ENCODE measurements around the gene SUSD1.

SUSD1 gene

DNA sequence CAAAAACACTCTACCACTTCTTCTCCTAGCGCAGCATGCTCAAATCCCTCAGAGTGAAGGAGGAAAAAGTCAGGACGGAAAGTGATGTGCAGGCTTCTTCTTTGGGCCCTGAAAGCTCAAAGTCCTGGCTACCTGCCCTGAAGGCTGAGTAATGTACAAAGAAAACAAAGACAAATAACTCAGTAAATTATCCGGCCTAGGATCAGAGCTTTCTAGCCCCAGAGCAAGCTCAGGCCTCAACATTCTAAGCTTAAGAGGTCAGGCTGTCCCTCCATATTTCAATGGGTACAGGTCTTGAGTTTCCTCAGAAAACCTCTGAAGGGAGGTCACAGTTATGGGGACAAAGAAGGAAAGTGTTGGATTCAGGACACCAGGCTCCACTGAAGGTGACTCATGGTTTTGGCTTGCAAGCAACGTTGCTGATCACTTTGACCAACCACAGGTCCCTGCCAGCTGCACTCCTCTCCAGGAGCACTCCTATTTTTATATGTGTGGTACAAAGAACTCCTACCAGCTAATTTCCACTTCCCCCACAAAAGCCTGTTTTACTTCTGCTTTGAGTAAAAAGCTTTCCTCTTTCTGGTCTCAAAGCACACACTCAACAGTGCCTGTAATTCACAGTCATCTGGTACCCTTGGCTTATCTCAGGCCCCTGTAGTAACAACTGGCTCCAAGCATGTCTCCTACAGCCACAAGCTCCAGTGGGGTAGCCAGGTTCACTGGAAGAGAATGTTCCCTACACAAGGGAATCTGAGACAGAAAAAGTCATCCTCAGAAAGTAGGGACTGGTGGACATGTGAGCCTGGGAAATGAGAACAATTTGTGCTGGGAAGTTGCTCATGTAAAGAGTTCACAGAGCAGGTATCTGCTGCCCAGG, 162.8 kb downstream of the SUSD1 start:
- DNase-seq (ENCODE audit: low read depth in 2 of 2): no peak

DNA sequence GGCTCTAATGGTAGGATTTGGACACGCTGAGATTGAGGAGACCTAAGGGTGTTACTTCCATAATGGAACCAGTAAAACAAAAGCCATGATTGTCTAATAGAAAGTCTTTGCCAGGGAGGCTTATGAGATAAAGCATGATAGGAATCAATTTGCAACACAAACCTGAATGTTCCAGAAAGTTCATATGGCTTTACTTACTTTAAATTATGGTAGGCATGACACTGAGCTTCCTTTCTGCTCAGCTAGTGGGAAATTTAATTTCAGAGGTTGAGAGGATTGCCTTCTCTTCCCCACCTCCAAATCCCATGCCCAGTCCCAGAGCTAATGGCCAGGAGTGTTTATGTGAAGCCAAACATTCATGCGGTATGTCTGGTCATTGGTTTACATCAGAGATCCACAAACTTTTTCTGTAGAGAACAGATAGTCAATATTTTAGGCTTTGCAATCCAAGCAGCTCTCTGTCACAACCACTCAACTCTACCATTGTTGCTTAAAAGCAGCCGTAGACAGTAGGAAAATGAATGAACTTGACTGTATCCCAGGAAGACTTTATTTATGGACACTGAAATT, 164.0 kb downstream of the SUSD1 start:
- DNase-seq (ENCODE audit: low read depth in 2 of 2): no peak

DNA sequence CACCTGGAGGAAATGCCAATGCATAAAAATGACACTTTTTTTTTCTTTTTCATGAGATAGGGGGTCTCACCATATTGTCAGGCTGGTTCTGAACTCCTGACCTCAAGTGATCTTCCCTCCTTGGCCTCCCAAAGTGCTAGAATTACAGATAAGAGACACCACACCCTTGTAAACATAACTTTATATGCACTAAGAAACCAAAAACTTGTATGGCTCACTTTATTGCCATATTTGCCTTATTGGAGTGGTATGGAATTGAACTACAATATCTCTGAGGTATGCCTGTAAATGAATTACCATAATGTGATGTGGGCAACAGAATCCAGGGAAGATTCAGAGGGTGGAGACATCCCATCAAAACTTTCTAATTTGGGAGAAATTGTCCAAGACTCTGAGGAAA, 164.6 kb downstream of the SUSD1 start:
- DNase-seq (ENCODE audit: low read depth in 2 of 2): no peak

DNA sequence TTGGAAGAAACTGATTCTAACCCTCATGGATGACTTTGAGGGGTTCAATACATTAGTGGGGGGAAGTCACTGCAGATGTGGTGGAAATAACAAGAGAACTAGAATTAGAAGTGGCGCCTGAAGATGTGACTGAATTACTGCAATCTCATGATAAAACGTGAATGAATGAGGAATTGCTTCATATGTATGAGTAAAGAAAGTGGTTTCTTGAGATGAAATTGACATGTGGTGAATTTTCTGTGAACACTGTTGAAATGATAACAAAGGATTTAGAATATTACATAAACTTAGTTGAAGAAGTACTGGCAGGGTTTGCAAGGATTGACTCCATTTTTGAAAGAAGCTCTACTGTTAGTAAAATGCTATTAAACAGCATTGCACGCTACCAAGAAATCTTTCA, 165.4 kb downstream of the SUSD1 start:
- DNase-seq (ENCODE audit: low read depth in 2 of 2): no peak

DNA sequence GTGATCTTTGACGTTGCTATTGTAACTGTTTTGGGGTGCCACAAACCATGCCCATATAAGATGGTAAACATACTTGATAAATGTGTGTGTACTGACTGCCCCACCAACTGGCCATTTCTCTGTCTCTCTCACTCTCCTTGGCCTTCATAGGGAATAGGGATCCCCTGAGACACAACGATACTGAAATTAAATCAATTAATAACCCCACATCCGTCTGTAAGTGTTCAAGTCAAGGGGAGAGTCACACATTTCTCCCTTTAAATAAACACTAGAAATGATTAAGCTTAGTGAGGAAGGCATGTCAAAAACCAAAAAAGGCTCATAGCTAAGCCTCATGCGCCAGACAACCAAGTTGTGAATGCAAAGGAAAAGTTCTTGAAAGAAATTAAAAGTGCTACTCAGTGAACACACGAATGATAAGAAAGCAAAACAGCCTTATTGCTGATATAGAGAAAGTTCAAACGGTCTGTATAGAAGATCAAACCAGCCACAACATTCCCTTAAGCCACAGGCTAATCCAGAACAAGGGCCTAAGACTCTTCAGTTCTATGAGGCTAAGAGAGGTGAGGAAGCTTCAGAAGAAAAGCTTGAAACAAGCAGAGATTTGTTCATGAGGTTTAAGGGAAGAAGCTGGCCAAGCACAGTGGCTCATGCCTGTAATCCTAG, 167.4 kb downstream of the SUSD1 start:
- DNase-seq (ENCODE audit: low read depth in 2 of 2): no peak

DNA sequence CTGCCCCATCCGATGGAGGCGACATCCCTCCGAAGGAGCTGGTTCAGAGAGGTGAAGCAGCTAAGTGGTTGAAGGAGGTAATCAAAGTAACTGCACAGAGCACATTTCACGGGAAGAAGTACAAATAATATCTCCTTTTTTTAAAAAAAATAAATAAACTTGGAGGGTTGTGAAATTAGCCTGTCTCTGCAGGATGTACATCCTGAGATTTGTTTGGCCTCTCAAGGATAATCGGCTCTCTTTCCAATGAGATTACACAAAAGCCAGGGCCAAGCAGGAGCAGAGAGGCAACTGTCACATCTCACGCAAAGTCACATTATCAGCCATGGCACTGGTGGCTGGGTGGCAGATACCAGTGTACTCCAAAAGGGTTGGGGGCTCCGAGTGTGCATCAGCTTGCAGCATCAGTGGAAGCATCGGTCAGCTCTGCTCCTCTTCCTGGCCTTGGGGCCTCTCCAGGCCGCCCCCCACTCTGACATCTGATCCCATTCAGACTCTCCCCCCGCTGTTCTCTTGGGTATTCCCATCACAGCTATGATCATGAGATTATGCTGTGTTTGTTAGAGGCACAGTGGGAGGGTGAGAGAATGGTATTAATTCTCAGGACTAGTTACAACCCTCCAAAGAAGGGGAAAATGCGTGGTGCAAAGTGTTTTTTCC, 168.6 kb downstream of the SUSD1 start:
- no peak for DNase-seq (ENCODE audit: low read depth in 2 of 2)

DNA sequence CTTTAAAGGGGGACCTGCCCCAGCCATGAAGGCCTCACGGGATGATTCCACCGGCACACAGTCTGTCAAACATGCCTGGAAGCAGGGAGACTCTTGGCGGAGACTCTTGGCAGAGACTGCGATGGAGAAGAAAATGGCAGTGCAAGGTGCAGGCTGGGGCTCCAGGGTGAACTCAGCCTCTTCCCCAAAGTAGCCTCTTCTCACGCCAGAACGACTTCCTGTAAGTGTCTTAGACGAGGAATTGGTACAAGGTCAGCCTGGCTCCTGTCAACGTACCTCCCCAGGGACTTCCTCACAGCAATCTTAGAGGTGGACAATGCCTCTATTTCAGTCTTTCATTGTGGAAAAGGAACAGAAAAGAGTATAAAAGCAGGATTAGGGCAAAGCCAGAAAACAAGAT, 169.2 kb downstream of the SUSD1 start:
- no peak for DNase-seq (ENCODE audit: low read depth in 2 of 2)

DNA sequence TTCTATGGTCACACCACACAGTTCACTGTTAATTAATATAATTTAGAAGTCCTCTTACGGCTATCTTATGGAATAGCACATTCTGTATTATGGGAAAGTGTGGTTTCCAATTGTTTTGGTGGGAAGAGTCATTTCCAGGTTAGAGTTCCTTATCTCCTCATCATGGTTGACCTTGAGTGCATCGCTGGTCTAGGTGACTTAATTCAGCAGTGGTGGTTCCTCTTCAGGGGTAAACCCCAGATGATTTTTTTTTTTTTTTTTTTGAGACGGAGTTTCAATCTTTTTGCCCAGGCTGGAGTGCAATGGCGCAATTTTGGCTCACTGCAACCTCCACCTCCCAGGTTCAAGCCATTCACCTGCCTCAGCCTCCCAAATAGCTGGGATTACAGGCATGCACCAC, 171.6 kb downstream of the SUSD1 start:
- no peak for DNase-seq (ENCODE audit: low read depth in 2 of 2)

DNA sequence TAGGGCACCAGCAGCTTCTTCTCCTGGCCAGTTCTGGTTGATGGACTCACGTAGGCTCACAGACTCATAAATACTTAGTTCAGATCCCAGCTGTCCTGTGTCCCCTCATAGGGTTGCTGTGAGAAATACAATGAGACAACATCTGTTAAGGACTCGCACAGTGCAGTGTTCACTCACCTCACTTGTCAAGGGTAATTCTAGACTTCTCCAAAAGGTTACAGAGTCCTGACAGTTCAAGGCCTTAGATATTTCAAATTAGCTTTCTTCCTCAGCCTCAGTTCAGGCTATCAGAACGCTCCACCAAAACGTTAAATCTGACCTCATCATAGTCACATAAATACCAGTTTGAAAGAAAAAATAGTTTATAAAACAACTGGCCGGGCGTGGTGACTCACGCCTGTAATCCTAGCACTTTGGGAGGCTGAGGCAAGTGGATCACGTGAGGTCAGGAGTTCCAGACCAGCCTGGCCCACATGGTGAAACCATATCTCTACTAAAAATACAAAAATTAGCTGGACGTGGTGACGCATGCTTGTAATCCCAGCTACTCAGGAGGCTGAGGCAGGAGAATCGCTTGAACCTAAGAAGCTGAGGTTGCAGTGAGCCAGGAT, 172.1 kb downstream of the SUSD1 start:
- no peak for DNase-seq (ENCODE audit: low read depth in 2 of 2)

DNA sequence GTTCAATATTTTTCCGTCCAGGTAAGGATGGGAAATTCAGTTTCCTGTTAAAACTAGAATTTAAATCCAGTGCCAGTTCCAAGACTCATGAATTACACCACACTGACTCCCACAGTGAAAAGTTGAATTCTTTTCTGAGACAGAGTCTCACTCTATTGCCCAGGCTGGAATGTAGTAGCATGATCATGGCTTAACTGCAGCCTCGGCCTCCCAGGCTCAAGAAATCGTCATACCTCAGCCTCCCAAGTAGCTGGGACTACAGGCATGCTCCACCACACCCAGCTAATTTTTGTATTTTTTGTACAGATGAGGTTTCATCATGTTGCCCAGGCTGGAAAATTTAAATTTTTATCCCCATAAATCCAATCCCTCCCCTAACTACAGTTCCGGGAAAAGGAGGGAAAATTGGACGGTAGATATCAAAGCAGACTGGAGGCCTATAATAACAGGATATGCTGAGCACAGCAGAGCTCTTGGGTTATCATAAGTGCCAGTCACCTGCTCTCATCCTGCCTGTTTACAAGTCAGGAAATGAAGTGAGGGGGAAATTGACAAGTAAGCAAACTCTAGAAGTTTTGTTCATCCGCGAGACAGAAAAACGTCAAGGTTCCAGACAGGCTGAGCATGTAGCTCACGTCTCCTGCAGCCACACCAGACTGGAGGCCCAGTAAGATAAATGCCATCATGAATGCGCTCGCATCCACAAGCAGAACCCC, 172.8 kb downstream of the SUSD1 start:
- no peak for DNase-seq (ENCODE audit: low read depth in 2 of 2)

DNA sequence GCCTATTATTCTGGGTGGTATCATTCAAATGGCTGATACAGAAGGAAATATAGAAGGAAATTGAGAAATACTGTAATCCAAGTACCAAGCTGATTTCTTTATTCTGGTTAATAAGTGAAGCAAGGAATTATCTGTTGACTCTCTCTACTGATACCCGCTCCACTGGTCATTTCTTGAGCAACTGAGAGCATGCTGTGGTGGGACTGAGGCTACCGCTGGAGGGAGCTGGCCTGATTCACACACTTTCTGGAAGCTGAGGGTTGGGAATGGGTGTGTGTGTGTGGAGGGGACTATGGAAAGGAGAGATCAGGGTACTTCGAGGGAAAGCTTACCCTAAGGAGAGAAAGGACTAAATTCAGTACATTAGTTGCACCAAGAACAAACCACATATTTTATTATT, 174.4 kb downstream of the SUSD1 start:
- no peak for DNase-seq (ENCODE audit: low read depth in 2 of 2)

DNA sequence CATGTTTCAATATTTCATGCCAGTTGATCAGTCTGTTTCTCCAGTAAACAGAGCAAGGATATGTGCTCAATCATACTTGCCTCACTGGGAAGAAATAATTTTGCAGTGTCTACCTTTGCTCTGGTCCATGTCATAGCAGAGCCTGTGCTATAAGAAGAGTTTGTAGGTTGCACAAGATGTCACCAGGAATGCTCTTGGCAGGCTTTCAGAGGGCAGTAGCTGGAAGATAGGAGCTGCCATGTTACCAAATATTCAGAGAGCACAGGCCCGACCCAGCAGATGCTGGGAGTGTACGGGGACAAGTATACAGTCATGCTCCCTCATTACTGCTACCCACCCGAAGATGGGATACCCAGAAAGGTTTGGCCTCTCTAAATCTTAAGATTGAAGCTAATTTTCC, 175.8 kb downstream of the SUSD1 start:
- DNase-seq (ENCODE audit: low read depth in 2 of 2): no peak

DNA sequence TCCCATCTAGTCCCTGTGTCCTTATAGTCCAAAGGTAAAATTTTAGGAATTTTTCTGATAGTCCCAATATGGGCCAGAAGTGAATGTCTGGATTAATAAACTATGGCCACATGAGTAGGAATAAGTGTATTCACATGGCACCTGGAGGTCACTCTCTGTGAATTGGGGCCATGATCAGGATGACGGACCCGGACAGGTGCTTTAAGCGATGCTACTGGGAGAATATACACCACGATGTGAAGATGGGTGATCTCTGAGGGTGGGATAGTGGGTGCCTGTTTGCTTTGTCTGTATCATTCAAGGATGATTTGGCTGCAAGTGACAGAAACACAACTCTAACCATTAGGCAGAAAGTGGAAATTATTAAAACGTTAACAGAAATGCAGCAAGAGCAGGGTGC, 177.3 kb downstream of the SUSD1 start:
- DNase-seq (ENCODE audit: low read depth in 2 of 2): no peak

DNA sequence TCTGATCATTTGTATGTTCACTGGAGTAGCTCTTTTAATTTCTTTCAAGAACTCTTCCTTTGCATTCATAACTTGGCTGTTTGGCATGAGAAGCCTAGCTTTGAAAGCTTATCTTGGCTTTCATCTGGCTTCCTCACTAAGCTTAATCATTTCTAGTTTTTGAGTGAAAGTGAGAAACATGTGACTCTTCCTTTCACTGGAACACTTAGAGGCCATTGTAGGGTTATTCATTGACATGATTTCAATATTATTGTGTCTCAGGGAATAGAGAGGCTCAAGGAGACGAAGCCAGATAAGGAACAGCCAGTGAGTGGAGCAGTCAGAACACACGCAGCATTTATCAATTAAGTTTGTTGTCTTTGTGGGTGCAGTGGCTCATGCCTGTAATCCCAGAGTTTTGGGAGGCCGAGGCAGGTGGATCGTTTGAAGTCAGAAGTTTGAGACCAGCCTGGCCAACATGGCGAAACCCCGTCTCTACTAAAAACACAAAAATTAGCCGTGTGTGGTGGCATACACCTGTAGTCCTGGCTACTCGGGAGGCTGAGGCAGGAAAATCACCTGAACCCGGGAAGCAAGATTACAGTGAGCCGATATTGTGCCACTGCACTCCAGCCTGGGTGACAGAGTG, 180.2 kb downstream of the SUSD1 start:
- DNase-seq (ENCODE audit: low read depth in 2 of 2): no peak

DNA sequence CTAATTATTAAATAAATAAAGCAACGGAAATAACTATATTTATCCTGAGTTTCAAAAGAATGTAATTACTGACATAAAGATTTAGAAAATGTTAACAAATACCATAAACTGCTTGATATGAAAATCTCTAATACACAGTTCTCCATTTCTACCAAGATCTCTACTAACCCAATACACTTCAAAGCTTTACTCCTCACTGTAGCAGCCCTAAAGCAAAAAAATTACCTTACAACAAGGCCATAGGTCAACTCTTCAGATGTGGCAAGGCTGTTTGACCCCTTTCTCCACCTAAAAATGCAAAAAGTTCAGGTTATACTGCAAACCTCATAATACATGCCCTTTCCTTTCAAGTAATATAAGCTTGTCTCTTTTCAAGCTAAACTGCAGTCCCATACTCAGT, 181.8 kb downstream of the SUSD1 start:
- DNase-seq (ENCODE audit: low read depth in 2 of 2): no peak

DNA sequence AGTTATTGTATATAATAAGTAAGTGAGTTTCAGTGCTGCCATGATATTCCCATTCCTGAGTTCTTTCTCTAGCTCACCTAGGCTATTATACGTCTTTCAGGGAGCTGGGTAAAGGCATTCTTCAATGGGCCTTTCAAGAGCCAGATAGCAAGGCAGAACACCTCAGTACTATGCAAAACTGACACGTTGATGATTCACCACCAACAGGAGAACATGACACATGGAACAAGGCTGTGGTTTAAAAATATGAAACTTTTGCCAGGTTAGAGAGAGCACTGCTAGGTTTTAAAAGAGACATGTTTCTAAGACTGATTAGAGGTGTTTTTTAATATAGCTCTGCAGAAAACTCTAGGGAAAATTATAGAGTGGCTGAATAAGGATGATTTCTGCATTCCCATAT, 182.6 kb downstream of the SUSD1 start:
- no peak for DNase-seq (ENCODE audit: low read depth in 2 of 2)

DNA sequence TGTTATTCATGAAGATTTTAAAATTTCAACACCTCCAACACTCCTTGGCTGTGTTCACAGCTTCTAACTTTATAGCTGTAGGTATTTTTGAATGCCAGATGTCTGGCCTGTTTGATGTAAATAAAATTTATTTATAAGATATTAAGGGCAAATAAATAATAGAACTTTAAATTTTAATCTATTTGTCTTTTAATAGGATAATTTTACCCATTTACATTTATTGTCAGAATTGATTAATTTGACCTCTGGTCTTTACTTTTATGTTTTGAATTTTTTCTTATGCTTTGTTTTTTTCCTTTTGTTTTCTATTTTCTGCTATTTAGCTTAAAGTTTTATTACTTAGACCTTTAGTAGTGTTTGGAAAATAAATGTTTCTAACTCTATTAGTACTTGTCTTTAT, 183.9 kb downstream of the SUSD1 start:
- no peak for DNase-seq (ENCODE audit: low read depth in 2 of 2)
